SU-DHL-6 (cell line): Measurements from ENCODE around the gene ORC4.
"Not testable (repeated sequence)": the region's sequence is repeated elsewhere in the genome, so short reads cannot be mapped to it uniquely, and the experiment has no call there.

ENCODE experiments used
- H2AFZ ChIP-seq: fragments of 200-600 bp; sonication (generic); 2 replicates; pipeline ENCODE4 v1.6.1; 2014; ENCODE audit warnings: low read depth, mild to moderate bottlenecking, moderate library complexity, mixed read lengths, antibody characterized with exemption, low read length; ENCODE audit not compliant: severe bottlenecking
- H3F3A ChIP-seq: fragments of 200-600 bp; shearing (Covaris generic); 2 replicates; pipeline ENCODE4 v1.6.0; 2016; ENCODE audit warnings: antibody characterized with exemption, mild to moderate bottlenecking; ENCODE audit not compliant: insufficient read depth
- H3K27ac ChIP-seq: fragments of 200-600 bp; sonication (generic); 2 replicates; pipeline ENCODE4 v1.5.1; 2016; ENCODE audit warnings: low read depth, mild to moderate bottlenecking, low read length, moderate library complexity, mixed read lengths
- H3K27me3 ChIP-seq: fragments of 200-600 bp; sonication (generic), shearing (Covaris generic); 2 replicates; pipeline ENCODE4 v1.6.0; 2014; ENCODE audit warnings: mild to moderate bottlenecking, low read length
- H3K36me3 ChIP-seq: fragments of 200-600 bp; sonication (generic); 2 replicates; pipeline ENCODE4 v1.6.1; 2014; ENCODE audit warnings: mild to moderate bottlenecking, low read length, mixed read lengths
- H3K4me2 ChIP-seq: fragments of 300-600, 200-600 bp; shearing (Covaris generic), sonication (generic); 2 replicates; pipeline ENCODE4 v1.6.0; 2014; ENCODE audit warnings: low read length, low read depth, mild to moderate bottlenecking; ENCODE audit not compliant: poor library complexity, severe bottlenecking
- H3K4me3 ChIP-seq: fragments of 200-600 bp; sonication (generic); 2 replicates; pipeline ENCODE4 v1.5.1; 2014; ENCODE audit warnings: antibody characterized with exemption, low read length, mild to moderate bottlenecking, mixed read lengths; ENCODE audit not compliant: insufficient read depth, poor library complexity, severe bottlenecking
- H3K79me2 ChIP-seq: fragments of 200-600 bp; sonication (generic); 2 replicates; pipeline ENCODE4 v1.6.1; 2014; ENCODE audit warnings: mild to moderate bottlenecking, low read length, moderate library complexity; ENCODE audit not compliant: insufficient read depth
- H3K9ac ChIP-seq: fragments of 200-600 bp; sonication (generic); 2 replicates; pipeline ENCODE4 v1.7.0; 2014; ENCODE audit warnings: mild to moderate bottlenecking, low read length
- H3K9me2 ChIP-seq: fragments of 200-600 bp; sonication (generic); replicated peaks from 2 replicates; pipeline ENCODE4 v1.6.1; 2014; ENCODE audit warnings: low read length; ENCODE audit not compliant: insufficient read depth
- H3K9me3 ChIP-seq: fragments of 200-600 bp; sonication (generic); 2 replicates; pipeline ENCODE4 v1.6.1; 2014; ENCODE audit warnings: low read length, mixed read lengths; ENCODE audit not compliant: insufficient read depth
- H4K20me1 ChIP-seq: fragments of 200-600 bp; sonication (generic); 2 replicates; pipeline ENCODE4 v1.6.1; 2014; ENCODE audit warnings: low read depth, mild to moderate bottlenecking, antibody characterized with exemption, low read length, moderate library complexity, mixed read lengths
- CTCF ChIP-seq: fragments of 200-600 bp; sonication (generic); IDR thresholded peaks from one replicate; pipeline ENCODE4 v1.5.1; 2017; ENCODE audit warnings: antibody characterized with exemption, mild to moderate bottlenecking, low read length, moderate library complexity; ENCODE audit not compliant: insufficient read depth, poor library complexity, severe bottlenecking
- EZH2phosphoT487 ChIP-seq: fragments of 200-600 bp; sonication (generic), shearing (Covaris generic); conservative IDR thresholded peaks from 2 replicates; pipeline ENCODE4 v1.6.1; 2018; ENCODE audit warnings: mild to moderate bottlenecking, antibody characterized with exemption, low read length, moderate library complexity, mixed read lengths

The ORC4 gene

DNA sequence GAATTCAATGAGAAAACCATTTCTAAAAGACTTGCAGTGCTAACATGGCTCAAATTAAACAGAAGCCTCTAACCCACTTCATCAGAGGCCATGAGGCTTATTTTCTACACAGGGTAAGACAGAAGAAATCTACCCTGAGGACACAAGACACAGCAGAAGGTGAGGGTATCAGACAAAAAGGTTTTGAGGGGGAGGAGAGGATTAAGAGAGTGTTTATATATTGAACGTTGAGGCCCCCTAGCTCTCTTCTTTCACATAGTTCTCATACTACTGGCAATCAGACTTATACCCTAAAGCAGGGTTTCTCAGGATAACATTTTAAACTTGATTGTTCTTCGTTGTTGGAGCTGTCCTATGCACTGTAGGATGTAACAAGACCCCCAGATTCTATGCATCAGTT, 21.4 kb downstream of the ORC4 start:
- peaks cover 66% of the 10 kb centered on the region for H3K79me2 ChIP-seq
- H3K36me3 ChIP-seq = 0 out of 2 replicates have a peak, but pooled peaks cover 6% of the 10 kb centered on the region
- H3K27me3 ChIP-seq = no peaks in the 10 kb centered on the region
- no peak overlapping the region for H2AFZ ChIP-seq
- H3K4me3 ChIP-seq = no peak overlapping the region
- H3K4me2 ChIP-seq = no peak overlapping the region
- H3K9me2 ChIP-seq = no peaks in the 10 kb centered on the region
- no peak overlapping the region for H3K9ac ChIP-seq
- no peaks in the 10 kb centered on the region for H3F3A ChIP-seq
- no peak overlapping the region for H3K27ac ChIP-seq
- no peaks in the 10 kb centered on the region for H3K9me3 ChIP-seq
- no peak for TF ChIP-seq CTCF
- TF ChIP-seq EZH2phosphoT487 = no peak
- no peaks in the 10 kb centered on the region for H4K20me1 ChIP-seq

DNA sequence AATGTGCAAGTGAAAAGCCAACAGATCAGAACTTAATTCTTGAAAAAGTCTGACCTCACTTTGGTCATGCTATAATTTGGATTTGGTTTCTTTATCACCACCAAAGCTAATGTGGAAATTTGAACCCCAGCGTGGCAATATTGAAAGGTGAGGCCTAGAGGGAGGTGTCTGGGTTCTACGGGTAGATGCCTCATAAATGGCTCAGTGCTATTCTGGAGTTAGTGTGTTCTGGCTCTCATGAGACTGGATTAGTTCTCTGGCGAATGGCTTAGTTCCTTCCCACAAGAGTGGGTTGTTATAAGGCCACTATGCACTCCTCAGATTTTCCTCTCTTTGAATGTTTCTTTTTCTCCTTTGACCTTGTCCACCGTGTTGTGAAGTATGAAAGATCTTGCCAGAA, 22.3 kb downstream of the ORC4 start:
- Histone ChIP-seq H4K20me1 (peaks cover 3% of the 10 kb centered on the region; the same call in 1 of the 2 replicates), H3K36me3 (0 out of 2 replicates have a peak, but pooled peaks cover 6% of the 10 kb centered on the region), H3K4me2 (no peak overlapping the region), H3K9me3 (no peaks in the 10 kb centered on the region), H3K9me2 (no peaks in the 10 kb centered on the region), H3K9ac (no peak overlapping the region), H3F3A (no peaks in the 10 kb centered on the region), H3K27me3 (no peaks in the 10 kb centered on the region), H3K4me3 (no peak overlapping the region), H3K79me2 (peaks cover 67% of the 10 kb centered on the region), H2AFZ (no peak overlapping the region), H3K27ac (no peak overlapping the region)
- TF ChIP-seq CTCF = no peak
- no peak for TF ChIP-seq EZH2phosphoT487

DNA sequence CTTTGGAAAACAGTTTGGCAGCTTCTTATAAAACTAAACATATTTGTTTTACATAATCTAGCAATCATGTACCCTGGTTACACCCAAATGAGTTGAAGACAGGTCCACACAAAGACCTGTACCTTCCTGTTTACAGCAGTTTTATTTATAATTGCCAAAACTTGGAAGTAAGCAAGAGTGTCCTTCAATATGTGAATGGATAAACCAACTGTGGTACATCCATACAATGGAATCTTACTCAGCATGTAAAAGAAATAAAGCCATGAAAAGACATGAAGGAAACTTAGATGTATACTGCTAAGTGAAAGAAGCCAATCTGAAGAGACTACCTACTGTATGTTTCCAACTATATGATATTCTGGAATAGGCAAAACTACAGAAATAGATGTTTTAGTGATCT, 23.7 kb downstream of the ORC4 start:
- Histone ChIP-seq H3K27ac (no peak overlapping the region), H3K4me2 (no peak overlapping the region), H4K20me1 (peaks cover 4% of the 10 kb centered on the region), H2AFZ (no peak overlapping the region), H3F3A (no peaks in the 10 kb centered on the region), H3K27me3 (no peaks in the 10 kb centered on the region), H3K9ac (no peak overlapping the region), H3K9me3 (no peaks in the 10 kb centered on the region), H3K9me2 (no peaks in the 10 kb centered on the region), H3K36me3 (0 out of 2 replicates have a peak, but pooled peaks cover 6% of the 10 kb centered on the region), H3K79me2 (peaks cover 77% of the 10 kb centered on the region), H3K4me3 (no peak overlapping the region)
- no peak for TF ChIP-seq CTCF
- no peak for TF ChIP-seq EZH2phosphoT487

DNA sequence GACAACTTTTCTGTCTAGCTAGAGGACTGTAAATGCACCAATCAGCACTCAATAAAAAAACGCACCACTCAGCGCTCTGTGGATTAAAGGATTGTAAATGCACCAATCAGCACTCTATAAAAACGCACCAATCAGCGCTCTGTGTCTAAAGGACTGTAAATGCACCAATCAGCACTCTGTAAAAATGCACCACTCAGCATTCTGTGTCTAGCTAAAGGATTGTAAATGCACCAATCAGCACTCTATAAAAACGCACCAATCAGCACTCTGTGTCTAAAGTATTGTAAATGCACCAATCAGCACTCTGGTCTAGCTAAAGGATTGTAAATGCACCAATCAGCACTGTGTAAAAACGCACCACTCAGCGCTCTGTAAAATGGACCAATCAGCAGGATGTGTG, 25.6 kb downstream of the ORC4 start:
- H3K9me3 ChIP-seq, H3F3A ChIP-seq, H3K4me2 ChIP-seq, H4K20me1 ChIP-seq, H3K9ac ChIP-seq, H3K36me3 ChIP-seq, H2AFZ ChIP-seq, H3K27ac ChIP-seq, H3K4me3 ChIP-seq, H3K27me3 ChIP-seq, H3K9me2 ChIP-seq: not testable (repeated sequence)
- peaks cover 69% of the 10 kb centered on the region for H3K79me2 ChIP-seq
